ENCODE data around the gene PTPRG.

Gene PTPRG

DNA sequence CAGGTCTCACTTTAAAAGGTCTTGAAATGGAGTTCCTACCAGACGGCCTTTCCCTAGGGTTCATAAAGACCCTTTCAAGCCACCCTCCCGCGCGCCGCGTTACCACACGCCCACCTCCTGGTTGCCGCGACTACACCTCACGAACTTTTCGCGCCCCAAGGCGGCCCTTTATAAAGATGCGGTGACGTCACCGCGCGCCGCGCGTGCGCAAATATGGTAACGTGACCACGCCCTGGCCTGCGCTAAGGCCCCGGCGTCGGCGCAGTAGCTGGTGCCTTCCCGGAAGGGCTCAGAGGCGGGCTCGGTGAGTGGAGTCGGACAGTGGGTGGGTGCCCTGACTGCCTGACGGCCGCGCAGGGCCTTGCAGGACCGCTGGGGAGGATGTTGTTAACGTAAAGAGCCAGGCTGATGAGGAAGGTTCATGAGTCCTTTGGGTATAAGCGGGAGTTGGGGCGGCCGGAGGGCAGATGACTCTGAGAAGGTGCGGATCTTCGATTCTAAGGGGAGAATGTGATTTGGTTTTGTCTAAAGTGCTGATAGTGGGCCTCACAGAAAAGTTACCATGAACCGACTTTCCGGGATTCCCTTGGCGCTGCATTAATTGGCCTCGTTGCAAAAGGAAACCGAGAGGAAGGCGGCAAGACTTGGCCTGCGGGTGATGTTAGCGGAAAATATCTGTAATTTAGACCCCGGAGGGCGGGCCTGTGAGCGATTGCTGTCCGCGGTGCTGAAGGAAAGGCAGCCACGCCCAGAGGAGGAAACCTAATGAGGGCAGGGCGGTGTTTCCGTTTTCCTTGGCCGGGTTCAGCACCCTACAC, 757.6 kb downstream of the PTPRG start:
- peak; percentile 78 for DNase-seq

DNA sequence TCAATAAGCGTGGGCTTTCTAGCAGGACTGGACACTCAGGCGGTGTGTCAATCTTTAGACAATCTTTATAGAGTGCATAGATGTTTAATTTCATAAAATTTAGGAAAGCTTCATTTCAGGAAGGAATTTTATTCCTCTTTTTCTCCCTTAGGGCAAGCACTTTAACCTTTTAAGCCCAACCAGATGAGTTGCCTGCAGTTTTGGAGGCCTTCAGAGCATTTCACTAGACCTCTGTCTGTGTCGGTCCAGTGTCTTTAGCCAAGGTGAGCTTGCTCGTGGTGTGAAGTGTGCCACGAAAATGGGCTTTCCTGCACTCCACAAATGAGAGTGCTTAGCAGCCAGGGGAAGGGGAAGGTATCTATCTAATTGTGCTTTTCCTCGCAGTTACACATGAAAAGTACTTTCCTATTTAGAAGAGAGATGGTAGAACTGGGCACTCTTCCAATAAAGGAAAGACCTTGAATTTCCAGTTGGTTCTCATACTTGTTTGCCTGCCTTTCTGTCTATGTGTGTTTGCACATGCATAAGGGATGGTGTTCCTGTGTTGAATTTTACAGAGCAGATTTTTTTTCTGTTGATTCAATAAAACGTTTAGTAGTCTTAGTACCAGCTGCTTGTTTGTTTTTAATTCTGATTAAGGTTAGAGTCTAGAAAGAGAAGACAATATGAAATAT, 758.3 kb downstream of the PTPRG start:
- DNase-seq = peak; percentile 38

DNA sequence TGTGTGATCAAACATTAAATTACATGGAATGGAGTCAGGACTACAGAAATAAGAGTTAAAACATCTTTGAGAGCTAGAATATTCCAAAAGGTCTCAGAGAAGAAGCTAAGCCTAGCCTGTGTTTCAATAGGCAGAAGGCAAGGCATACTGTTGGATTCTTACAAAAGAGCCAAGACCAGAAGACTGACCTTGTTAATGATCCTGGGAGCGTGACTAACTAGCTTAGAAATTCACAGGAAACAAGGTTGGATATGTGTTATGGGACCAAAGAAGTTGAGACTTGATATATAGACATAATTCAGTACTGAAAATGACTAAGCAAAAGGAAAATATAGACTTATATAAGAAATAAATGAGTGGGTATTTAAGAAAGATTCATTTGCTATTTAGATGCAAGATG, 761.9 kb downstream of the PTPRG start:
- no peak for DNase-seq

DNA sequence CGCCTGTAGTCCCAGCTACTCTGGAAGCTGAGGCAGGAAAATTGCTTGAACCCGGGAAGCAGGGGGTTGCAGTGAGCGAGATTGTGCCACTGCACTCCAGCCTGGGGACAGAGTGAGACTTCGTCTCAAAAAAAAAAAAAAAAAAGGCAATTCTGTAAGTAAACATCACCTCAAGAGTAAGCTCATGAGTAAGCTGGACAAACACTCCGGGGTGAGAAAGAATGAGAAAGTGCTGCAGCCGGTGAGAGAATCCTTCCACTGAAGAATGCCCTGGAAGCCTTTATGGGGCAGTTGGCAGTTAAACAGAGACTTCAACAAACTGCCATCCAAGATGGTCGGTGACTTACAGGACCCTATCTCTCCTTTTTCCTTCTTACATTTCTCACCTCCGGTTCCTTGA, 764.5 kb downstream of the PTPRG start:
- DNase-seq = no peak

GRCh38 chr3:62329971-62330370, 768.6 kb downstream of the PTPRG start:
- DNase-seq = no peak

- no peak for DNase-seq
These were observed 770.6 kb downstream of the PTPRG start for GRCh38 chr3:62332017-62332416.

GRCh38 chr3:62332835-62333244, 771.5 kb downstream of the PTPRG start:
- no peak for DNase-seq

- no peak for DNase-seq
These were observed 773.8 kb downstream of the PTPRG start for GRCh38 chr3:62335196-62335595.

GRCh38 chr3:62343755-62344154, 782.4 kb downstream of the PTPRG start:
- no peak for DNase-seq

Measured in NCI-H774 (cell line).